Neural progenitor cell (in vitro differentiated cells): ENCODE results near the gene EPHX1. TPM values are rescaled to one million over a fixed set of nuclear protein-coding genes. Genes with fewer than 3 reads are reported as not detected.
A peak's percentile ranks its signal among the peaks of the same experiment; 100 is the strongest.

Source experiments
- DNase-seq: peaks from one replicate; pipeline ENCODE4 v3.0.0-alpha.2; 2016; ENCODE audit warnings: low spot score
- H2AFZ ChIP-seq: fragments of 200-600 bp; sonication (generic); replicated peaks from 2 replicates; pipeline ENCODE4 v1.6.1; 2016; ENCODE audit warnings: antibody characterized with exemption
- H3F3A ChIP-seq: fragments of 200-600 bp; sonication (generic); 2 replicates; pipeline ENCODE4 v1.6.1; 2016; ENCODE audit warnings: antibody characterized with exemption, low read depth
- H3K27ac ChIP-seq: fragments of 200-600 bp; sonication (generic); 2 replicates; pipeline ENCODE4 v1.5.1; 2016; ENCODE audit warnings: mild to moderate bottlenecking
- H3K27me3 ChIP-seq: fragments of 200-600 bp; sonication (generic); 2 replicates; pipeline ENCODE4 v1.6.1; 2016; ENCODE audit warnings: mild to moderate bottlenecking, moderate library complexity
- H3K36me3 ChIP-seq: fragments of 200-600 bp; sonication (generic); 2 replicates; pipeline ENCODE4 v1.5.1; 2016
- H3K4me1 ChIP-seq: fragments of 200-600 bp; sonication (generic); 2 replicates; pipeline ENCODE4 v1.6.1; 2016; ENCODE audit warnings: mixed run types
- H3K4me2 ChIP-seq: fragments of 200-600 bp; sonication (generic); 2 replicates; pipeline ENCODE4 v1.6.1; 2016
- H3K4me3 ChIP-seq: fragments of 200-600 bp; sonication (generic); 2 replicates; pipeline ENCODE4 v1.5.1; 2016
- H3K79me2 ChIP-seq: fragments of 200-600 bp; sonication (generic); 2 replicates; pipeline ENCODE4 v1.6.1; 2016; ENCODE audit warnings: low read depth
- H3K9ac ChIP-seq: fragments of 200-600 bp; sonication (generic); 2 replicates; pipeline ENCODE4 v1.6.1; 2016
- H3K9me3 ChIP-seq: fragments of 200-600 bp; sonication (generic); 2 replicates; pipeline ENCODE4 v1.5.1; 2016; ENCODE audit warnings: low read depth
- H4K20me1 ChIP-seq: fragments of 200-600 bp; sonication (generic); 2 replicates; pipeline ENCODE4 v1.6.1; 2016; ENCODE audit warnings: low read depth
- H3K27ac Mint-ChIP-seq: 3 replicates; pipeline ENCODE4 v1.8.0; 2021; ENCODE audit warnings: mixed read lengths
- H3K27me3 Mint-ChIP-seq: 2 replicates; pipeline ENCODE4 v1.8.0; 2022; ENCODE audit warnings: low read depth, mild to moderate bottlenecking, inconsistent platforms, moderate library complexity, mixed read lengths; ENCODE audit not compliant: insufficient read depth
- H3K36me3 Mint-ChIP-seq: 3 replicates; pipeline ENCODE4 v1.8.0; 2021; ENCODE audit warnings: mixed read lengths
- H3K4me1 Mint-ChIP-seq: 3 replicates; pipeline ENCODE4 v1.8.0; 2021; ENCODE audit warnings: mixed read lengths
- H3K4me3 Mint-ChIP-seq: 3 replicates; pipeline ENCODE4 v1.8.0; 2021; ENCODE audit warnings: mild to moderate bottlenecking, moderate library complexity, mixed read lengths
- H3K9me3 Mint-ChIP-seq: 3 replicates; pipeline ENCODE4 v1.8.0; 2020; ENCODE audit warnings: mixed read lengths
- EZH2 ChIP-seq: fragments of 200-600 bp; sonication (generic); IDR thresholded peaks from 2 replicates; pipeline ENCODE4 v1.6.1; 2017; ENCODE audit warnings: antibody characterized with exemption, mild to moderate bottlenecking, moderate library complexity
- EZH2phosphoT487 ChIP-seq: fragments of 200-600 bp; sonication (generic); IDR thresholded peaks from 2 replicates; pipeline ENCODE4 v1.6.1; 2017; ENCODE audit warnings: antibody characterized with exemption
- total RNA-seq: library from RNA; depleted of rRNA; stranded (reverse); fragments of >200 nt; gene quantifications from 2 replicates; pipeline ENCODE4 v1.2.3, GENCODE V29; 2015; ENCODE audit warnings: low replicate concordance
- TF ChIP-seq, protein P1 (sequence below): fragments of 200-600 bp; sonication (generic); IDR thresholded peaks from 2 replicates; pipeline ENCODE4 v1.5.1; 2017; ENCODE audit warnings: antibody characterized with exemption, mild to moderate bottlenecking

The EPHX1 gene
- total RNA-seq, 1 donor from 2014 or later = 4.3 TPM

GRCh38 chr1:225811622-225812487, 1.9 kb downstream of the EPHX1 start:
- peak overlapping the region; percentile 91 for H3K4me2 ChIP-seq
- Mint-ChIP-seq H3K4me1 (peaks cover 33% of the 10 kb centered on the region), H3K27me3 (peaks cover 15% of the 10 kb centered on the region), H3K27ac (no peak overlapping the region), H3K9me3 (no peaks in the 10 kb centered on the region), H3K4me3 (peak overlapping the region; percentile 92), H3K36me3 (no peaks in the 10 kb centered on the region)
- peaks cover 35% of the 10 kb centered on the region for H3K27me3 ChIP-seq
- peaks cover 35% of the 10 kb centered on the region for H4K20me1 ChIP-seq
- no peak overlapping the region for H3K27ac ChIP-seq
- no peaks in the 10 kb centered on the region for H3K9me3 ChIP-seq
- peak; percentile 61 for DNase-seq
- peaks cover 23% of the 10 kb centered on the region for H3F3A ChIP-seq
- peaks cover 33% of the 10 kb centered on the region for H3K4me1 ChIP-seq
- H2AFZ ChIP-seq = no peak overlapping the region
- TF ChIP-seq, protein P1, sequence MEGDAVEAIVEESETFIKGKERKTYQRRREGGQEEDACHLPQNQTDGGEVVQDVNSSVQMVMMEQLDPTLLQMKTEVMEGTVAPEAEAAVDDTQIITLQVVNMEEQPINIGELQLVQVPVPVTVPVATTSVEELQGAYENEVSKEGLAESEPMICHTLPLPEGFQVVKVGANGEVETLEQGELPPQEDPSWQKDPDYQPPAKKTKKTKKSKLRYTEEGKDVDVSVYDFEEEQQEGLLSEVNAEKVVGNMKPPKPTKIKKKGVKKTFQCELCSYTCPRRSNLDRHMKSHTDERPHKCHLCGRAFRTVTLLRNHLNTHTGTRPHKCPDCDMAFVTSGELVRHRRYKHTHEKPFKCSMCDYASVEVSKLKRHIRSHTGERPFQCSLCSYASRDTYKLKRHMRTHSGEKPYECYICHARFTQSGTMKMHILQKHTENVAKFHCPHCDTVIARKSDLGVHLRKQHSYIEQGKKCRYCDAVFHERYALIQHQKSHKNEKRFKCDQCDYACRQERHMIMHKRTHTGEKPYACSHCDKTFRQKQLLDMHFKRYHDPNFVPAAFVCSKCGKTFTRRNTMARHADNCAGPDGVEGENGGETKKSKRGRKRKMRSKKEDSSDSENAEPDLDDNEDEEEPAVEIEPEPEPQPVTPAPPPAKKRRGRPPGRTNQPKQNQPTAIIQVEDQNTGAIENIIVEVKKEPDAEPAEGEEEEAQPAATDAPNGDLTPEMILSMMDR = peak; percentile 63
- TF ChIP-seq EZH2 = no peak
- no peaks in the 10 kb centered on the region for H3K79me2 ChIP-seq
- H3K4me3 ChIP-seq = no peak overlapping the region
- no peak overlapping the region for H3K9ac ChIP-seq
- no peaks in the 10 kb centered on the region for H3K36me3 ChIP-seq

DNA sequence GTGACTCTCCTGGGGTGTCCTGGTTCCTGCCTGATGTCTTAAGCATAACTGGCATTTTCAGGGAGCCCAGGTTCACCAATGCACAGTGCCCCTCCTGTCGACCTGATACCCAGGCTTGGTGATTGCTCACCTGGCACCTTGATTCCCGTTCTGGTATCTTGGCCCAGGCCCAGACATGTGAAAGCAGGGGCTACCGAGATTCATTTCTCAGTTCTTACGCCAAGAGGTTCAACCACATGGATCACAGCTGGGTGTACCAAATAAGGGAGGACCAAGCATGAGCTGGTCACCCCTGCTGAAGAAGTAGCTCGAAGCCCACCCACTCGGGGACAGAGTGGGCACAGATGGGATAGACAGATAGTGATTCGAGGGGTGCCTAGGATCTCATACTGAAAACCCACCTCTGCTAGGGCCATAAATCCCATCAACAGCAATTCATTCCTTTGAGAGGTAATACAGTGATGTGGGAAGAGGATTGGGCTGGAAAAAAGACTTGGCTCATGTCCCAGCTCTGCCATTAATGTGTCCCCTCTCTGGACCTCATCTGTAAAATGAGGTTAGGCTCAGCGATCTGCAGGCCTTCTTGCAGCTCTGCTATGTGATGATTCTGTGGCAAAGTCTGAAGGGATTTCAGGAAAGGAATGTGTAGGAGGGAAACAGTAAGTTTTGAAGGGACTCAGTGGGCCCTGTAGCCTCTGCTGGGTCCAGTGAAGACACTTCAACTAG, 2.7 kb downstream of the EPHX1 start:
- Histone ChIP-seq H4K20me1 (peaks cover 35% of the 10 kb centered on the region), H2AFZ (no peak overlapping the region), H3K4me1 (peaks cover 41% of the 10 kb centered on the region), H3K27ac (no peak overlapping the region), H3K4me2 (no peak overlapping the region), H3K4me3 (no peak overlapping the region), H3K9ac (no peak overlapping the region), H3F3A (peaks cover 23% of the 10 kb centered on the region), H3K36me3 (no peaks in the 10 kb centered on the region), H3K27me3 (peaks cover 35% of the 10 kb centered on the region), H3K79me2 (no peaks in the 10 kb centered on the region), H3K9me3 (no peaks in the 10 kb centered on the region)
- Mint-ChIP-seq H3K27ac (no peak overlapping the region), H3K36me3 (no peaks in the 10 kb centered on the region), H3K4me1 (peaks cover 36% of the 10 kb centered on the region), H3K27me3 (peaks cover 15% of the 10 kb centered on the region), H3K9me3 (no peaks in the 10 kb centered on the region), H3K4me3 (no peak overlapping the region)
- DNase-seq = no peak
- TF ChIP-seq EZH2 = no peak
- TF ChIP-seq, protein P1 = no peak
- TF ChIP-seq EZH2phosphoT487 = no peak

DNA sequence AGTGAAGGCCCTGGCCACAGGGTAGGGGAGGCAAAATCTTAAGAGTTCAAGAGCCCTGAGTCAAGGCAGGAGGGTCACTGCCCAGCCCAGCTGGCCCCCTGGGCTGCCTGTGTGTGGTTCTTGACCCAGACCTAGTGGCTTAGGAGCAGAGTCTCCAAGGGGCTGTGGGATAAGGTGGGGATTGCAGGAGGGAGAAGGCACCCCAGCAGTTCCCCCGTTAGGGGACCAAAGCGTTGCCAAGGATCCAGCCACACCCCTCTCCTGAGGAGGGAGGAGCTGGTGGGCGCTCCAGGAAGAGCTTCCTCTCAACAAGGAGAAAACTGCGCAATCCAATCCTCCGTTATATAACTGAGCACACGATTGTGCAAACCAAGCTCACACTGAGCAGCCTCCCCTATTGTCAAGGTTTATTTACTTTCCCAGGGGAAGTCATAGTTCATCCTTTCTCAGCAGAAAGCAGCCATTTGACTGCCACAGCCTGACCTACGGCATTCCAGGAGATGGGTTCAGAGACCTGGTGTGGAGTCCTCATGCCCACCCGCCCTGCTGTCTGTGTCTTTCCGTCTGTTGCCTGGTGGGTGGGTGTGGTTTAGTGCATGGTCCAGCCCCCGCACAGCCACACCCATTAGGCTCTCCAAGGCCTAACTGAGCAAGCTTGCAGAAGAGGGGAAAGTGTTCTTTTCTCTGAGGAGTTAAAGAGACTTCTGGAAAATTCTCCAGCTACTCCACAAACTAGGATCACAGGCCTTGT, 3.5 kb downstream of the EPHX1 start:
- no peak overlapping the region for H3K4me2 ChIP-seq
- Mint-ChIP-seq H3K27ac (no peak overlapping the region), H3K4me3 (no peak overlapping the region), H3K9me3 (no peaks in the 10 kb centered on the region), H3K27me3 (peaks cover 12% of the 10 kb centered on the region), H3K36me3 (no peaks in the 10 kb centered on the region), H3K4me1 (peaks cover 43% of the 10 kb centered on the region)
- no peak overlapping the region for H3K9ac ChIP-seq
- TF ChIP-seq, protein P1 = no peak
- TF ChIP-seq EZH2phosphoT487 = no peak
- no peak for TF ChIP-seq EZH2
- no peaks in the 10 kb centered on the region for H3K36me3 ChIP-seq
- no peak overlapping the region for H2AFZ ChIP-seq
- H3K27ac ChIP-seq = no peak overlapping the region
- H3F3A ChIP-seq = peaks cover 23% of the 10 kb centered on the region
- peak; percentile 37 for DNase-seq
- H3K9me3 ChIP-seq = no peaks in the 10 kb centered on the region
- no peaks in the 10 kb centered on the region for H3K79me2 ChIP-seq
- H4K20me1 ChIP-seq = peaks cover 35% of the 10 kb centered on the region
- no peak overlapping the region for H3K4me3 ChIP-seq
- peaks cover 33% of the 10 kb centered on the region for H3K27me3 ChIP-seq
- peaks cover 47% of the 10 kb centered on the region for H3K4me1 ChIP-seq
